H1 (cell line): Measurements from ENCODE around the gene EHBP1. TPM values are rescaled to one million over a fixed set of nuclear protein-coding genes. Genes with fewer than 3 reads are reported as not detected.

Experiments
- CTCF ChIA-PET: fragments of 300-600 bp; sonication (Branson Sonifier 250); formaldehyde crosslinking; loops from one replicate; lab custom pipeline; 2021; ENCODE audit not compliant: partially characterized antibody; lab: Charles Lee
- POLR2A ChIA-PET: fragments of 300-600 bp; sonication (Branson Sonifier 250); formaldehyde crosslinking; loops from one replicate; lab custom pipeline; 2021; ENCODE audit warnings: inconsistent platforms; ENCODE audit not compliant: partially characterized antibody; lab: Charles Lee
- DNase-seq, 2 experiments: peaks; one replicate each; pipeline versions ENCODE4 v3.0.0 to v3.0.0-alpha.2; 2010 to 2022; ENCODE audit warnings: low spot score in 2 of 2, low read depth in 1 of 2, mixed read lengths in 1 of 2
- FAIRE-seq: peaks from 2 replicates; lab custom pipeline; 2011; peaks lifted over from hg19 to GRCh38; lab: Jason Lieb, UNC
- H2AFZ ChIP-seq: 2 replicates; pipeline ENCODE4 v1.8.1; 2012; ENCODE audit warnings: low read length, inconsistent platforms
- H2AK5ac ChIP-seq: 2 replicates; pipeline ENCODE4 v1.6.1; 2013; ENCODE audit warnings: low read depth, low read length
- H2BK120ac ChIP-seq: replicated peaks from 2 replicates; pipeline ENCODE3; 2013; ENCODE audit warnings: low read depth, low read length, inconsistent platforms
- H2BK12ac ChIP-seq: 2 replicates; pipeline ENCODE4 v1.6.1; 2013; ENCODE audit warnings: low read depth, low read length
- H2BK15ac ChIP-seq: 2 replicates; pipeline ENCODE4 v1.6.1; 2013; ENCODE audit warnings: low read length
- H2BK20ac ChIP-seq: 2 replicates; pipeline ENCODE4 v1.6.1; 2013; ENCODE audit warnings: low read length
- H2BK5ac ChIP-seq: 2 replicates; pipeline ENCODE4 v1.6.1; 2013; ENCODE audit warnings: low read depth, low read length
- H3K14ac ChIP-seq: 2 replicates; pipeline ENCODE4 v1.6.1; 2013; ENCODE audit warnings: inconsistent platforms; ENCODE audit not compliant: insufficient read length
- H3K18ac ChIP-seq: 2 replicates; pipeline ENCODE4 v1.6.1; 2013; ENCODE audit warnings: low read length; ENCODE audit errors: extremely low read depth
- H3K23ac ChIP-seq: 2 replicates; pipeline ENCODE4 v1.6.1; 2013; ENCODE audit warnings: inconsistent platforms; ENCODE audit not compliant: insufficient read length
- H3K23me2 ChIP-seq: 2 replicates; pipeline ENCODE4 v1.6.1; 2013; ENCODE audit warnings: low read depth, low read length
- H3K27ac ChIP-seq: 2 replicates; pipeline ENCODE4 v1.6.1; 2011; ENCODE audit warnings: low read depth, low read length, inconsistent platforms
- H3K27me3 ChIP-seq, 4 experiments: replicated peaks in 1 of 4; 1 replicate in 1 of 4; 2 replicates in 3 of 4; pipeline versions ENCODE4 v1.6.1 to v1.8.1; 2011 to 2013; ENCODE audit warnings: low read length in 3 of 4, mild to moderate bottlenecking in 3 of 4, inconsistent platforms in 2 of 4, mixed read lengths in 2 of 4, moderate library complexity in 1 of 4; ENCODE audit not compliant: control insufficient read depth in 3 of 4, insufficient read depth in 3 of 4; ENCODE audit errors: extremely low read depth in 1 of 4
- H3K36me3 ChIP-seq, 4 experiments: 2 replicates each; pipeline versions ENCODE4 v1.6.1 to v1.8.1; 2011 to 2013; ENCODE audit warnings: mild to moderate bottlenecking in 4 of 4, low read length in 3 of 4, moderate library complexity in 2 of 4, control low read depth in 1 of 4, inconsistent platforms in 1 of 4; ENCODE audit not compliant: insufficient read depth in 4 of 4, control insufficient read depth in 2 of 4
- H3K4ac ChIP-seq: replicated peaks from 2 replicates; pipeline ENCODE3; 2013; ENCODE audit warnings: low read length, low read depth, mixed read lengths, inconsistent platforms; ENCODE audit not compliant: insufficient read length
- H3K4me1 ChIP-seq, 4 experiments: replicated peaks in 1 of 4; 1 replicate in 1 of 4; 2 replicates in 3 of 4; pipeline versions ENCODE4 v1.6.1 to v1.8.1; 2011 to 2013; ENCODE audit warnings: low read length in 3 of 4, inconsistent platforms in 2 of 4, mixed read lengths in 1 of 4; ENCODE audit not compliant: insufficient read depth in 4 of 4, control insufficient read depth in 3 of 4
- H3K4me2 ChIP-seq, 2 experiments: 2 replicates each; pipeline versions ENCODE4 v1.6.1 to v1.8.1; 2011 to 2013; ENCODE audit warnings: low read depth in 2 of 2, low read length in 2 of 2, control low read depth in 1 of 2, inconsistent platforms in 1 of 2, mild to moderate bottlenecking in 1 of 2; ENCODE audit not compliant: insufficient read depth in 1 of 2
- H3K4me3 ChIP-seq, 4 experiments: fragments of 200-600, 300-600 bp in 1 of 4; sonication (generic), shearing (Covaris generic), sonication (Bioruptor Twin) in 1 of 4; 2 replicates each; pipeline versions ENCODE4 v1.5.1 to v1.8.1; 2011 to 2016; ENCODE audit warnings: low read length in 4 of 4, low read depth in 3 of 4, control low read depth in 2 of 4, inconsistent platforms in 2 of 4, mild to moderate bottlenecking in 2 of 4, mixed read lengths in 1 of 4, moderate library complexity in 1 of 4; ENCODE audit not compliant: insufficient read depth in 2 of 4; ENCODE audit errors: extremely low read depth in 1 of 4
- H3K56ac ChIP-seq: replicated peaks from 2 replicates; pipeline ENCODE3; 2013; ENCODE audit warnings: low read depth, mild to moderate bottlenecking, mixed read lengths, low read length, inconsistent platforms; ENCODE audit not compliant: insufficient read length
- H3K79me1 ChIP-seq: 2 replicates; pipeline ENCODE4 v1.6.1; 2013; ENCODE audit warnings: low read depth, low read length, control low read depth
- H3K79me2 ChIP-seq, 2 experiments: 2 replicates each; pipeline versions ENCODE4 v1.6.1 to v1.8.1; 2012 to 2013; ENCODE audit warnings: low read length in 2 of 2, mild to moderate bottlenecking in 2 of 2, inconsistent platforms in 1 of 2; ENCODE audit not compliant: insufficient read depth in 2 of 2, control insufficient read depth in 1 of 2
- H3K9ac ChIP-seq, 4 experiments: replicated peaks in 1 of 4; 1 replicate in 1 of 4; 2 replicates in 3 of 4; pipeline versions ENCODE4 v1.6.1 to v1.8.1; 2011 to 2013; ENCODE audit warnings: low read depth in 3 of 4, low read length in 3 of 4, control low read depth in 2 of 4, mild to moderate bottlenecking in 2 of 4, moderate library complexity in 2 of 4, inconsistent platforms in 1 of 4; ENCODE audit errors: extremely low read depth in 1 of 4
- H3K9me3 ChIP-seq, 2 experiments: 2 replicates each; pipeline versions ENCODE4 v1.6.1 to v1.8.1; 2012 to 2013; ENCODE audit warnings: mild to moderate bottlenecking in 2 of 2, moderate library complexity in 2 of 2, control low read depth in 1 of 2, inconsistent platforms in 1 of 2, low read depth in 1 of 2, low read length in 1 of 2, mixed read lengths in 1 of 2; ENCODE audit not compliant: insufficient read depth in 2 of 2
- H4K20me1 ChIP-seq, 2 experiments: replicated peaks in 1 of 2; 2 replicates each; pipeline versions ENCODE3 to v1.8.1; 2011 to 2013; ENCODE audit warnings: inconsistent platforms in 2 of 2, low read length in 2 of 2, mild to moderate bottlenecking in 1 of 2; ENCODE audit not compliant: insufficient read depth in 2 of 2, control insufficient read depth in 1 of 2
- H4K5ac ChIP-seq: 2 replicates; pipeline ENCODE4 v1.6.1; 2013; ENCODE audit warnings: low read length, low read depth, mixed read lengths, inconsistent platforms; ENCODE audit not compliant: insufficient read length
- H4K8ac ChIP-seq: 2 replicates; pipeline ENCODE4 v1.8.0; 2013; ENCODE audit warnings: mild to moderate bottlenecking, moderate library complexity, low read length, inconsistent platforms; ENCODE audit not compliant: insufficient read depth; ENCODE audit errors: extremely low read depth
- H4K91ac ChIP-seq: replicated peaks from 2 replicates; pipeline ENCODE3; 2013; ENCODE audit warnings: low read length, mixed read lengths, inconsistent platforms; ENCODE audit not compliant: insufficient read length
- EGR1 ChIP-seq: IDR thresholded peaks from 2 replicates; pipeline ENCODE4 v1.6.1; 2011; ENCODE audit warnings: low read depth, low read length, borderline replicate concordance
- GABPA ChIP-seq: IDR thresholded peaks from 2 replicates; pipeline ENCODE4 v1.6.1; 2011; ENCODE audit warnings: mild to moderate bottlenecking, low read length, moderate library complexity, borderline replicate concordance; ENCODE audit not compliant: insufficient read depth
- GTF2F1 ChIP-seq: IDR thresholded peaks from 2 replicates; pipeline ENCODE4 v1.6.1; 2012; ENCODE audit warnings: low read depth, low read length, improper control_type of control experiment, borderline replicate concordance
- PHF8 ChIP-seq: fragments of 200-600 bp; sonication (generic); conservative IDR thresholded peaks from 2 replicates; pipeline ENCODE4 v1.7.1; 2012; ENCODE audit warnings: low read depth, mild to moderate bottlenecking, inconsistent platforms, low read length, moderate library complexity
- WGBS, 2 experiments: shearing (Covaris generic) in 1 of 2; methylation state at CpG; one replicate each; pipeline versions ENCODE4 v1.1.6 to v1.1.7; 2013 to 2015; ENCODE audit warnings: low lambda C conversion rate in 2 of 2, mixed read lengths in 2 of 2, inconsistent platforms in 1 of 2, low coverage in 1 of 2, missing lambda C conversion rate in 1 of 2; ENCODE audit not compliant: insufficient replicate concordance in 2 of 2, insufficient coverage in 1 of 2, insufficient read length in 1 of 2; ENCODE audit errors: extremely low coverage in 1 of 2, missing lambda C conversion rate in 1 of 2; 5-methylcytosine and 5-hydroxymethylcytosine counted together
- polyA plus RNA-seq, 7 experiments: library from polyadenylated mRNA; depleted of rRNA in 3 of 7; stranded (reverse) in 5 of 7; unstranded in 2 of 7; fragments of >200 nt in 5 of 7; fragments of 200-250 nt in 2 of 7; gene quantifications; 1 replicate in 5 of 7; 2 replicates in 1 of 7; 4 replicates in 1 of 7; pipeline versions ENCODE4 v1.2.1 to v1.2.3, GENCODE V29; 2011 to 2013; ENCODE audit warnings: missing spikeins in 2 of 7, mixed read lengths in 2 of 7
- total RNA-seq: library from RNA; stranded (reverse); fragmentation: NEBNext Ultra II Directional; extraction: Animal tissue kit (Norgen Biotek cat#: 25700); gene quantifications from 2 replicates; pipeline ENCODE4 v1.2.1, GENCODE V29; 2021

The EHBP1 gene
- total and polyA plus RNA-seq, 2 of the 8 experiments (the other 6 are each of a cell fraction or from before 2014, with no cell fraction given) = 12.0 to 64.1 TPM

DNA sequence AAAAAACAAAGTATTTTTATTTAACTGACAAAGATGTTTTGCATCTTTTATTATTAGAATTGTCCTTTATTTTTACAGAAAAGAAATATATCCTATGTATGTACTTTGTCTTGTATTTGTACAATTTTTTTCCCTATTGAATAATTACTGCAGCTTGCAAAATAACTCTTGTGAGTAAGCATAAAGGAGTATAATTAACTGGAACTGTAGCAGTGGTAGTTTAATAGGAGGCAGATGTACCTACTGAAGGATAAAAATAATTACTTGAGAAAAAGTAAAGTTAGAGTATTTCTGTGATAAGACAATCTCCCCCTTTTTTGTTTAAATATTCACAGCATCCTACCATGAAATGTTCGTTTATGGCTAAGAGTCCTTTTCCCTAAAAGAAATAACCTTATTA, 34.7 kb downstream of the EHBP1 start:
- Histone ChIP-seq H3K9ac (no peak overlapping the region), H3K79me1 (no peaks in the 10 kb centered on the region), H3K56ac (no peak overlapping the region), H4K8ac (no peak overlapping the region), H4K20me1 (no peaks in the 10 kb centered on the region), H2AFZ (no peak overlapping the region), H2BK12ac (no peak overlapping the region), H3K18ac (no peak overlapping the region), H2BK120ac (no peak overlapping the region), H3K36me3 (no peaks in the 10 kb centered on the region), H3K23me2 (no peaks in the 10 kb centered on the region; the same call in 1 of the 2 replicates), H3K23ac (no peak overlapping the region), H2BK20ac (no peak overlapping the region), H3K27ac (no peak overlapping the region), H3K79me2 (peaks cover 0 to 95% of the 10 kb centered on the region in 2 experiments; a peak in 2 of 4 replicates), H2BK15ac (no peak overlapping the region), H3K14ac (no peak overlapping the region), H3K27me3 (no peaks in the 10 kb centered on the region), H3K9me3 (no peaks in the 10 kb centered on the region), H3K4ac (no peak overlapping the region), H3K4me2 (no peak overlapping the region), H2AK5ac (no peak overlapping the region), H2BK5ac (no peak overlapping the region), H4K5ac (no peak overlapping the region), H3K4me1 (peaks cover 0 to 14% (median 9%) of the 10 kb centered on the region in 4 experiments; a peak in 4 of 7 replicates), H4K91ac (no peak overlapping the region), H3K4me3 (no peak overlapping the region)
- ChIA-PET CTCF (interaction anchor here (0.6 kb wide), 1 partner anchor 10 kb away, joined by 3 read pairs; no protein-coding TSS in a partner anchor), POLR2A (interaction anchor here (0.6 kb wide), 1 partner anchor 14 kb away, joined by 3 read pairs; no protein-coding TSS in a partner anchor)
- TF ChIP-seq EGR1 (no peak), GTF2F1 (no peak), PHF8 (no peak), GABPA (no peak)
- FAIRE-seq (no peak), DNase-seq (no peak)
- WGBS, 2 experiments = 88% methylated on average over 1 of the region's 1 CpG; no CpG with 5 or more reads in 1 of the 2 experiments
